Measurements from ENCODE around the gene PTPN6. TPM values are rescaled to one million over a fixed set of nuclear protein-coding genes. Genes with fewer than 3 reads are reported as not detected.

The PTPN6 gene
- total and polyA plus RNA-seq, 5 donors from 2014 or later: 174 to 321 (median 283) TPM

DNA sequence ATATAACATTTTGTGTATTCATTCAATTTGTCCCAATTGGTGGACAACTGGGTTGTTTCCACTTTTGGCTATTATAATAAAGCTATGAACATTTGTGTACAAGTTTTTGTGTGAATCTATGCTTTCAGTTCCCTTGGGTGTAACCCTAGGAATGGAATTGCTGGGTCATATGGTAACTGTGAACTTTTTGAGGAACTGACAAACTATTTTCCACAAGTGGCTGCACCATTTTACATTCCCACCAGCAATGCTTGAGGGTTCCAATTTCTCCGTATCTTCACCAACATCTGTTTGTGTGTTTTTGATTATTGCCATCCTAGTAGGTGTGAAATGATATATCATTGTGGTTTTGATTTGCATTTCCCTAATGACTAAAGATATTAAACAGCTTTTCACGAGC, 54.2 kb downstream of the PTPN6 start:
- Mint-ChIP-seq H3K27ac (no peak overlapping the region), H3K9me3 (no peaks in the 10 kb centered on the region), H3K4me3 (no peak overlapping the region), H3K36me3 (peaks cover 11% of the 10 kb centered on the region), H3K4me1 (peaks cover 17 to 28% (median 26%) of the 10 kb centered on the region in 4 donors), H3K27me3 (no peaks in the 10 kb centered on the region)
- H3K27me3 ChIP-seq (ENCODE audit: control insufficient read depth, insufficient read depth, low read length): no peaks in the 10 kb centered on the region
- no peak overlapping the region for H3K27ac ChIP-seq (ENCODE audit: insufficient read depth, low read length, poor library complexity, severe bottlenecking)
- DNase-seq (no peak), ATAC-seq (ENCODE audit: low read depth in 2 of 2) (no peak)
- peaks cover 7% of the 10 kb centered on the region for H3K4me1 ChIP-seq (ENCODE audit: control insufficient read depth, insufficient read depth, low read length, poor library complexity, severe bottlenecking)
- H3K9me3 ChIP-seq (ENCODE audit: control insufficient read depth in 2 of 2, low read length in 2 of 2): no peaks in the 10 kb centered on the region
- no peaks in the 10 kb centered on the region for H3K36me3 ChIP-seq (ENCODE audit: control insufficient read depth, insufficient read depth, low read length)
- no peak overlapping the region for H3K4me3 ChIP-seq (ENCODE audit: low read depth, low read length)

DNA sequence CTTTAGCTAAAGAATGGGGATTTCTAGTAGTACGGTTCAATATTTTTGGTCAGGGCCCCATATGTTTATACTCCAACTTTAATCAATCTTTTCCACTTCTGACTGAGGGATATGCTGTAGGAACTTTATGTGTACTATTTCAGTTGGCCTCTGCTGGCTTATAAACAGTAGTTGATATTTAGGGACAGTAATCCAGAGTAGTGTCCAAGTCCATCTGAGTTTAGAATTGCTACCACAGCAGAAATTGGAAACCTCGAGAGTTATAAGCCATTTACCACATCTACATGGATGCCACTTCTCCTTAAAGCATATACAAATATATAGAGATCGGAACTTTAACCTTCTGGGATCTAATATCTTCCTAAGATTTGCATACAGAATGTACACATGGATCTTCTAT, 55.5 kb downstream of the PTPN6 start:
- no peaks in the 10 kb centered on the region for H3K27me3 Mint-ChIP-seq
- H3K27ac Mint-ChIP-seq: no peak overlapping the region
- Histone ChIP-seq H3K4me3 (ENCODE audit: low read depth, low read length) (no peak overlapping the region), H3K27ac (ENCODE audit: insufficient read depth, low read length, poor library complexity, severe bottlenecking) (no peak overlapping the region), H3K36me3 (ENCODE audit: control insufficient read depth, insufficient read depth, low read length) (no peaks in the 10 kb centered on the region), H3K27me3 (ENCODE audit: control insufficient read depth, insufficient read depth, low read length) (no peaks in the 10 kb centered on the region), H3K4me1 (ENCODE audit: control insufficient read depth, insufficient read depth, low read length, poor library complexity, severe bottlenecking) (peaks cover 7% of the 10 kb centered on the region), H3K9me3 (ENCODE audit: control insufficient read depth in 2 of 2, low read length in 2 of 2) (no peaks in the 10 kb centered on the region)
- peaks cover 11% of the 10 kb centered on the region for H3K36me3 Mint-ChIP-seq
- DNase-seq: no peak
- H3K9me3 Mint-ChIP-seq: no peaks in the 10 kb centered on the region
- ATAC-seq (ENCODE audit: low read depth in 2 of 2): no peak
- H3K4me1 Mint-ChIP-seq: peaks cover 17 to 28% (median 25%) of the 10 kb centered on the region in 4 donors
- no peak overlapping the region for H3K4me3 Mint-ChIP-seq

DNA sequence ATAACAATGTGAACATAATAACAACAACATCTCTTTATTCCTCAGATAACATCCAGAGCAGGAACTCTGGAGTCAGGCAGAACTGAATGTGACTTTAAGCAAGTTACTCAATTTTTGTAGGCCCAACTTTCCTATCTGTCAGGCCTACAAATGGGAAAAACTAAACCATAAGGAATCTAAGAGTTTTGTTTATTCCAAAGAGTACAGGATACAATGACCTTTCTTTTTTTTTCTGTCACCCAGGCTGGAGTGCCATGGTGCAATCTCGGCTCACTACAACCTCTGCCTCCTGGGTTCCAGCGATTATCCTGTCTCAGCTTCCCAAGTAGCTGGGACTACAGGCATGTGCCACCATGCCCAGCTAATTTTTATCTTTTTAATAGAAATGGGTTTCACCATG, 57.7 kb downstream of the PTPN6 start:
- ATAC-seq (ENCODE audit: low read depth in 2 of 2) (no peak), DNase-seq (no peak)
- H3K36me3 ChIP-seq (ENCODE audit: control insufficient read depth, insufficient read depth, low read length): peaks cover 10% of the 10 kb centered on the region
- no peaks in the 10 kb centered on the region for H3K9me3 Mint-ChIP-seq
- no peaks in the 10 kb centered on the region for H3K27me3 ChIP-seq (ENCODE audit: control insufficient read depth, insufficient read depth, low read length)
- H3K4me1 Mint-ChIP-seq: peaks cover 16 to 39% (median 34%) of the 10 kb centered on the region in 4 donors
- no peak overlapping the region for H3K4me3 ChIP-seq (ENCODE audit: low read depth, low read length)
- H3K36me3 Mint-ChIP-seq: peaks cover 25% of the 10 kb centered on the region
- no peak overlapping the region for H3K27ac Mint-ChIP-seq
- no peaks in the 10 kb centered on the region for H3K9me3 ChIP-seq (ENCODE audit: control insufficient read depth in 2 of 2, low read length in 2 of 2)
- no peak overlapping the region for H3K27ac ChIP-seq (ENCODE audit: insufficient read depth, low read length, poor library complexity, severe bottlenecking)
- H3K4me1 ChIP-seq (ENCODE audit: control insufficient read depth, insufficient read depth, low read length, poor library complexity, severe bottlenecking): peaks cover 7% of the 10 kb centered on the region
- H3K4me3 Mint-ChIP-seq: no peak overlapping the region
- no peaks in the 10 kb centered on the region for H3K27me3 Mint-ChIP-seq

DNA sequence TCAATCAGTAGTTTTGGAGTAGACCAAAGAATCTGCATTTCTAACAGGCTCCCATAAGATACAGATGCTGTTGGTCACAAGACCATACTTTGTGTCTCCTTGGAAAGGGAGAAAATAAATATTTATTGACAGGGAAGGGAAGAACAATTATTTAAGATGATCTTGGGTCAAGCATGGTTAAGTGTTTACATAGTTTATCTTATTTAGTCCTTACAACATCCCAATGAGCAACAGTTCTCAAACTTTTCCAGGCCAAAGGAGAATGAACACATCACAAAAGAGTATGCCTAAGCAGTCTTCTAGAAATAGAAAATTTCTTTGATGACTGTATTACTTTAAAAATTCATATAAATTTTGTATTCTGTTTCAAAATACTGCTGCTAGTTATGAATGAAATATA, 58.4 kb downstream of the PTPN6 start:
- DNase-seq (no peak), ATAC-seq (ENCODE audit: low read depth in 2 of 2) (no peak)
- H3K4me3 ChIP-seq (ENCODE audit: low read depth, low read length): no peak overlapping the region
- H3K9me3 ChIP-seq (ENCODE audit: control insufficient read depth in 2 of 2, low read length in 2 of 2): no peaks in the 10 kb centered on the region
- peaks cover 19 to 45% (median 34%) of the 10 kb centered on the region in 4 donors for H3K4me1 Mint-ChIP-seq
- H3K36me3 Mint-ChIP-seq: peaks cover 25% of the 10 kb centered on the region
- H3K27me3 Mint-ChIP-seq: no peaks in the 10 kb centered on the region
- peaks cover 7% of the 10 kb centered on the region for H3K4me1 ChIP-seq (ENCODE audit: control insufficient read depth, insufficient read depth, low read length, poor library complexity, severe bottlenecking)
- H3K27ac Mint-ChIP-seq: no peak overlapping the region
- no peak overlapping the region for H3K27ac ChIP-seq (ENCODE audit: insufficient read depth, low read length, poor library complexity, severe bottlenecking)
- no peak overlapping the region for H3K4me3 Mint-ChIP-seq
- H3K36me3 ChIP-seq (ENCODE audit: control insufficient read depth, insufficient read depth, low read length): peaks cover 10% of the 10 kb centered on the region
- H3K27me3 ChIP-seq (ENCODE audit: control insufficient read depth, insufficient read depth, low read length): no peaks in the 10 kb centered on the region
- H3K9me3 Mint-ChIP-seq: no peaks in the 10 kb centered on the region

Other genes with a start within 250 kb of the PTPN6 start
- 20.7 TPM for gene COPS7A, start 227.3 kb upstream of the PTPN6 start, total RNA-seq
- gene COPS7A, start 227.3 kb upstream of the PTPN6 start, polyA plus RNA-seq: 10 to 100 TPM; 37.8 to 48.4 (median 42.6) TPM
- gene MLF2, start 198.2 kb upstream of the PTPN6 start, total RNA-seq: 101 TPM
- gene MLF2, start 198.2 kb upstream of the PTPN6 start, polyA plus RNA-seq: 100 to 1,000 TPM; 104 to 124 (median 114) TPM
- gene PTMS, start 185.0 kb upstream of the PTPN6 start, total RNA-seq: 15.0 TPM
- gene PTMS, start 185.0 kb upstream of the PTPN6 start, polyA plus RNA-seq: 1 to 10 TPM; 1.3 to 3.9 (median 2.5) TPM
- gene LAG3, start 178.8 kb upstream of the PTPN6 start, total RNA-seq: 8.2 TPM
- 10 to 100 TPM in 2 of 4 donors, 1 to 10 TPM in 2; 6.3 to 12.6 (median 11.0) TPM for gene LAG3, start 178.8 kb upstream of the PTPN6 start, polyA plus RNA-seq
- 224 TPM for gene CD4, start 161.8 kb upstream of the PTPN6 start, total RNA-seq
- gene CD4, start 161.8 kb upstream of the PTPN6 start, polyA plus RNA-seq: 100 to 1,000 TPM; 312 to 330 (median 324) TPM
- not detected for gene GPR162, start 129.5 kb upstream of the PTPN6 start, total RNA-seq
- gene GPR162, start 129.5 kb upstream of the PTPN6 start, polyA plus RNA-seq: not detected
- 1.4 TPM for gene P3H3, start 122.9 kb upstream of the PTPN6 start, total RNA-seq
- gene P3H3, start 122.9 kb upstream of the PTPN6 start, polyA plus RNA-seq: 1 to 10 TPM in 1 of 4 donors, under 1 TPM in 2, not detected in 1; 0.64 to 1.2 (median 1.00) TPM
- gene GNB3, start 110.4 kb upstream of the PTPN6 start, total RNA-seq: not detected
- gene GNB3, start 110.4 kb upstream of the PTPN6 start, polyA plus RNA-seq: not detected
- 1.9 TPM for gene CDCA3, start 100.1 kb upstream of the PTPN6 start, total RNA-seq
- gene CDCA3, start 100.1 kb upstream of the PTPN6 start, polyA plus RNA-seq: 1 to 10 TPM; 1.7 to 4.0 (median 2.1) TPM
- gene USP5, start 99.2 kb upstream of the PTPN6 start, total RNA-seq: 63.5 TPM
- gene USP5, start 99.2 kb upstream of the PTPN6 start, polyA plus RNA-seq: 10 to 100 TPM; 44.4 to 57.0 (median 48.4) TPM
- 153 TPM for gene TPI1, start 83.8 kb upstream of the PTPN6 start, total RNA-seq
- gene TPI1, start 83.8 kb upstream of the PTPN6 start, polyA plus RNA-seq: 100 to 1,000 TPM; 493 to 633 (median 527) TPM
- 8.2 TPM for gene SPSB2, start 78.1 kb upstream of the PTPN6 start, total RNA-seq
- 10 to 100 TPM in 3 of 4 donors, 1 to 10 TPM in 1; 8.0 to 19.2 (median 13.2) TPM for gene SPSB2, start 78.1 kb upstream of the PTPN6 start, polyA plus RNA-seq
- 6.6 TPM for gene LRRC23, start 46.5 kb upstream of the PTPN6 start, total RNA-seq
- 1 to 10 TPM; 2.2 to 5.1 (median 4.5) TPM for gene LRRC23, start 46.5 kb upstream of the PTPN6 start, polyA plus RNA-seq
- 88.2 TPM for gene ENO2, start 36.8 kb upstream of the PTPN6 start, total RNA-seq
- 10 to 100 TPM; 18.1 to 24.8 (median 22.7) TPM for gene ENO2, start 36.8 kb upstream of the PTPN6 start, polyA plus RNA-seq
- 27.5 TPM for gene ATN1, start 23.4 kb upstream of the PTPN6 start, total RNA-seq
- gene ATN1, start 23.4 kb upstream of the PTPN6 start, polyA plus RNA-seq: under 1 TPM; 0.17 to 0.82 (median 0.53) TPM
- not detected for gene RNU7-1, start 7.5 kb upstream of the PTPN6 start, total RNA-seq
- gene RNU7-1, start 7.5 kb upstream of the PTPN6 start, polyA plus RNA-seq: not detected
- 186 TPM for gene C12orf57, start 7.3 kb upstream of the PTPN6 start, total RNA-seq
- gene C12orf57, start 7.3 kb upstream of the PTPN6 start, polyA plus RNA-seq: 100 to 1,000 TPM; 310 to 410 (median 340) TPM
- gene PHB2, start 19.3 kb downstream of the PTPN6 start, total RNA-seq: 134 TPM
- gene PHB2, start 19.3 kb downstream of the PTPN6 start, polyA plus RNA-seq: 100 to 1,000 TPM; 118 to 134 (median 125) TPM
- 44.1 TPM for gene EMG1, start 19.6 kb downstream of the PTPN6 start, total RNA-seq
- gene EMG1, start 19.6 kb downstream of the PTPN6 start, polyA plus RNA-seq: 10 to 100 TPM; 71.8 to 89.4 (median 79.4) TPM
- 28.3 TPM for gene LPCAT3, start 67.1 kb downstream of the PTPN6 start, total RNA-seq
- gene LPCAT3, start 67.1 kb downstream of the PTPN6 start, polyA plus RNA-seq: 10 to 100 TPM; 25.0 to 32.8 (median 30.9) TPM
- gene C1S, start 109.4 kb downstream of the PTPN6 start, total RNA-seq: 5.7 TPM
- not detected for gene C1S, start 109.4 kb downstream of the PTPN6 start, polyA plus RNA-seq
- 4.6 TPM for gene C1R, start 141.1 kb downstream of the PTPN6 start, total RNA-seq
- 1 to 10 TPM; 1.4 to 3.2 (median 2.1) TPM for gene C1R, start 141.1 kb downstream of the PTPN6 start, polyA plus RNA-seq
- 21.0 TPM for gene C1RL, start 157.9 kb downstream of the PTPN6 start, total RNA-seq
- gene C1RL, start 157.9 kb downstream of the PTPN6 start, polyA plus RNA-seq: 10 to 100 TPM in 1 of 4 donors, 1 to 10 TPM in 3; 6.0 to 10.8 (median 7.8) TPM
- gene RBP5, start 177.5 kb downstream of the PTPN6 start, total RNA-seq: not detected
- gene RBP5, start 177.5 kb downstream of the PTPN6 start, polyA plus RNA-seq: not detected
- gene CLSTN3, start 179.0 kb downstream of the PTPN6 start, total RNA-seq: 64.9 TPM
- gene CLSTN3, start 179.0 kb downstream of the PTPN6 start, polyA plus RNA-seq: 1 to 10 TPM; 2.2 to 4.1 (median 3.6) TPM
- 17.6 TPM for gene PEX5, start 238.3 kb downstream of the PTPN6 start, total RNA-seq
- gene PEX5, start 238.3 kb downstream of the PTPN6 start, polyA plus RNA-seq: 10 to 100 TPM; 10.3 to 16.2 (median 12.8) TPM

All from CD4-positive, CD25-positive, alpha-beta regulatory T cell (primary cell).